ENCODE results near the gene CC2D2A.

Gene CC2D2A

GRCh38 chr4:15466596-15466995, 3.1 kb upstream of the CC2D2A start:
- DNase-seq (ENCODE audit: low spot score) = no peak

DNA sequence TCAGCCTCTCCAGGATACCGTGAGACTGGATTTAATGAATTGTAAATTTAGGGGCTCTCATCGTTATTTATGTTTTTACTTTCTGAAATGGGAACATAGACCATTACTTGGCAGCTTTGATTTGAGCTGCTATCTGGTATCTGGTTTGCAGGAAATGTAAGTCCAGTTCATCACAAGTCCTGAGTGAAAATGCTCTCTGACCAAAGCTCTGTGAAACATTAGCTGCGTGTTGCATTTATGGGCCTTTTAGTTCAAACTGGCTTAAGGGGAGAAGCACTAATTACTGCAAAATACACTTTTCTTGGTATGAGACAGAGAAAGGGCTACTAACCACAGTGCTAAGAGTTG, 420 bp downstream of the CC2D2A start:
- no peak for DNase-seq (ENCODE audit: low spot score)

GRCh38 chr4:15476396-15476795, 6.7 kb downstream of the CC2D2A start:
- DNase-seq (ENCODE audit: low spot score) = no peak

GRCh38 chr4:15478724-15479088, 9.0 kb downstream of the CC2D2A start:
- DNase-seq (ENCODE audit: low spot score) = no peak

DNA sequence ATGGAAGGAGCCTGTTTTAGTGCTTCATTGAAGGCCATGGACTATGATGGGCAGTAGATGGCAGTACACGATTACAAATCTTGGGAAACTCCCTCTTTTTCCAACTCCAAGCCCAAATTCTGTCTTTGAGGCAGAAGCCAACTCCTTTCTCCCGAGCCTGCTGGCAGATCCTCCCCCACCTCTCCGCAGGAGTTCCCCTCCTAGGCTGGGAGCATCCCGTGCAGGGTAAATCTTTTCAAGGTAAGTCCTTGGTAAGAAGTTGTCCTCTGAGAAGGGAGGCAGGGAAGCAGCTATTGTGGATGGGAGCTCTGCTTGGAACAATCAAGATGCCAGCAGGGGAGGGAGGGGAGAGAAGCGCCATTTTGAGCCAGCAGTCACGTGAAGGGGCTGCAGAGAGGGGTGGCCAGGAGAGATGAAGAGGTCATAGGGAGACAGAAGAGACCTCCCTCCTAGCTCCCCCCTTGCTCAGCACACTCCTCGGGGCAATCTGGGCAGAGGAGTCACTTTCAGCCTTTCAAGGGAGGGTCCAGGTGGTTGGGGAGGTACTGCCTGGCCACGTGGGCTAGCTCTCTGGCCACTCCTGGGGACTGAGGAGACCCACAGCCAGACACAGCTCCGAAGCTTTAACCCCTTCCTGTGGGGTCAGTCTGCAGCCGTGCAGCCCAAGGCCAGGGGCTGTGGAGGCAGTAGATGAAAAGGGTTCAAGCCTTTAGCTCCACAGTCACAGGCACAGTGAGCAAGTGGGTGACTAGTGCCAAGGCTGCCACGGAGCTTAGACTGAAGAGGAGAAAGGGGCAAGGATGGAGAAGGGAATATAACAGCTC, 9.6 kb downstream of the CC2D2A start:
- DNase-seq (ENCODE audit: low spot score) = peak; percentile 64

DNA sequence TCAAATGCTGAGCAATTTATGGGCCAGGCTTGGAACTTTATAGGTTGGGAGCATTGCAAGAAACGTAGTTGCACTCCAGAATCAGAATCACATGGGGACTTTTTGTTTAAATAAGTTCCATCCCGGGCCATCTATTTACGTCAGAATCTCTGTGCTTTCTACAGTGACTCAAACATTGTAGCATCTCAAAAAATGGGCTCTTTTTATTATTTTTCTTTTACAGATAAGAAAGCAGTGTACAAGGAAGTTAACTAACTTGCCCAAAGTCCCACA, 10.2 kb downstream of the CC2D2A start:
- DNase-seq (ENCODE audit: low spot score) = no peak

GRCh38 chr4:15481961-15482745, 12.5 kb downstream of the CC2D2A start:
- no peak for DNase-seq (ENCODE audit: low spot score)

DNA sequence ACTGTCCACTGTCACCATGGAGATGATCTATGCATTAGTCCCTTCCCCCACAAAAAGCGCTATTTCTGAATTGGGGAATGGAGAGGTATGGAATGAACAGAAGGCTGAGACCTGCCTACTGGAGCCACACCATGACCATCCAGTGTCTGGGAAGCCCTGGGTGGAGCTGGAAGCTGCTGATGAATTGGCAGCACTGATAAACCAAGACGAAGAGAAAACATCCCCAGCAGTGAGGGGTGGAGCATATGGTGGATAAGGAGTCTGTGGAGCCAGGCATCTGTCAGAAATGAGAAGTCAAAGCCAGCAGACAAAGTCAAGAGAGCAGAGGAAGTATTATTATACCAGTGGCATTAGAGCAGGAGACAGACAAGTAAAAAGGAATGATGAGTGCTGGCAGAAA, 13.2 kb downstream of the CC2D2A start:
- no peak for DNase-seq (ENCODE audit: low spot score)

GRCh38 chr4:15488136-15488535, 18.5 kb downstream of the CC2D2A start:
- no peak for DNase-seq (ENCODE audit: low spot score)

GRCh38 chr4:15488658-15489470, 19.2 kb downstream of the CC2D2A start:
- DNase-seq (ENCODE audit: low spot score) = no peak

- DNase-seq (ENCODE audit: low spot score) = no peak
Measured at GRCh38 chr4:15489551-15489950, 19.9 kb downstream of the CC2D2A start.

DNA sequence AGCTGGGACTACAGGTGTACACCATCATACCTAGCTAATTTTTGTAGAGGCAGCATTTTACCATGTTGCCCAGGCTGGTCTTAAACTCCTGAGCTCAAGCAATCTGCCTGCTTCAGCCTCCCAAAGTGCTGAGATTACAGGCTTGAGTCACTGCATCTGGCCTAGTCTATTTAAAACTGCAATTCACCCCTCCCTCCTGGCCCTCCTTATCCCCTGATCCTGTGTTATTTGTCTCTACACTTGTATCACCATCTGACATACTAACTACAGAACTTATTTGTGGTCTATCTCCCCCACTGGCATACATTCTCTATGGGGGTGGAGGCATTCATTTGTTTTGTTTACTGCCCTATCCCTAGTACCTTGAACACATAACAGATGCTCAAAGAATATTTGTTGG, 23.7 kb downstream of the CC2D2A start:
- no peak for DNase-seq (ENCODE audit: low spot score)

DNA sequence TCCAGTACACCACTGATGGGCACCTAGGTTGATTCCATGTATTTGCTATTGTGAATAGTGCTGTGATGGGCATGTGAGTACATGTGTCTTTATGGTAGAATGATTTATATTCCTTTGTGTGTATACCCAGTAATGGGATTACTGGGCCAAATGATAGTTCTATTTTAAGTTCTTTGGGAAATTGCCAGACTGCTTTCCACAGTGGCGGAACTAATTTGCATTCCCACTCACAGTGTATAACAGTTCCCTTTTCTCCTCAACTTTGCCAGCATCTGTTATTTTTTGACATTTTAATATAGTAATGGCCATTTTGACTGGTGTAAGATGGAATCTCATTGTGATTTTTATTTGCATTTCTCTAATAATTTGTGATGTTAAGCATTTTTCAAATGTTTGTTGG, 25.9 kb downstream of the CC2D2A start:
- no peak for DNase-seq (ENCODE audit: low spot score)

GRCh38 chr4:15498356-15498755, 28.7 kb downstream of the CC2D2A start:
- DNase-seq (ENCODE audit: low spot score) = no peak

GRCh38 chr4:15500701-15501100, 31.0 kb downstream of the CC2D2A start:
- DNase-seq (ENCODE audit: low spot score) = no peak

DNA sequence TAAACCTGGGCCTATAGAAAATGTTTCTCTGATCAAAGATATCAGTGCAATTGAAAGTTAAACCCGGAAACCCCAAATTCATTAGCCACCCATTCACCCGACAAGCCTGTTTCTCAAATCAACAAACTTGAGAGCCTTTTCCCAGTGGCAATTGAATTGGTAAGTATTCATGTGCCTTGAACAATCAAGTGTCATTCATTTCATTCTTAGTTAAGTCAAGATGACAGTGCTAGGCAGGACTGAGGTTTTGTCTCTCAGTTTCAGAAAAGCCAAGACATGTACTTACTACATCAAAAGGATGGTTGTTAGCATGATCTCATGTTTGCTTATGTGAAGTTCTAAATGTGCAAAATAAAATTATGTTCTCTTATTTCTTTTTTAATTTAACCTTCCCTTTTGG, 32.3 kb downstream of the CC2D2A start:
- DNase-seq (ENCODE audit: low spot score) = no peak

GRCh38 chr4:15502384-15502783, 32.7 kb downstream of the CC2D2A start:
- DNase-seq (ENCODE audit: low spot score) = no peak

- DNase-seq (ENCODE audit: low spot score) = no peak
Measured at GRCh38 chr4:15504041-15504440, 34.4 kb downstream of the CC2D2A start.

DNA sequence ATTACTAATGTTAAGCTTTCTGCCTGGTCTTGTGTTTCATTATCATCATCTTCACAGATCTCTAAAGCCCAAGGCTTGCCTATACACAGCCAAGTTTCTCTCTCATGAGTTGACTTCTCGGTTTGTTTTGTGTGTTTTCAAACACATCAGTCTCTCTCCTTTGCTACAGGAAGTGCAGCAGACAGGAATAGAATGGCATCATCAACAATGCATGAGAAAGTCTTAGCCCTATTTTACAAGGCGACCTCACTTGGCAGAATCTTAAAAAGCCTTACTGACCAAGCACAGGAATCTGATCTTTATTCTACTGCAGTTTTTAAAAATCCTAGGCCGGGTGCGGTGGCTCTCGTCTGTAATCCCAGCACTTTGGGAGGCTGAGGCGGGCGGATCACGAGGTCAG, 36.8 kb downstream of the CC2D2A start:
- DNase-seq (ENCODE audit: low spot score) = no peak

GRCh38 chr4:15507679-15508078, 38.0 kb downstream of the CC2D2A start:
- DNase-seq (ENCODE audit: low spot score) = no peak

- no peak for DNase-seq (ENCODE audit: low spot score)
Measured at GRCh38 chr4:15510961-15511360, 41.3 kb downstream of the CC2D2A start.

GRCh38 chr4:15513545-15513944, 43.9 kb downstream of the CC2D2A start:
- no peak for DNase-seq (ENCODE audit: low spot score)

DNA sequence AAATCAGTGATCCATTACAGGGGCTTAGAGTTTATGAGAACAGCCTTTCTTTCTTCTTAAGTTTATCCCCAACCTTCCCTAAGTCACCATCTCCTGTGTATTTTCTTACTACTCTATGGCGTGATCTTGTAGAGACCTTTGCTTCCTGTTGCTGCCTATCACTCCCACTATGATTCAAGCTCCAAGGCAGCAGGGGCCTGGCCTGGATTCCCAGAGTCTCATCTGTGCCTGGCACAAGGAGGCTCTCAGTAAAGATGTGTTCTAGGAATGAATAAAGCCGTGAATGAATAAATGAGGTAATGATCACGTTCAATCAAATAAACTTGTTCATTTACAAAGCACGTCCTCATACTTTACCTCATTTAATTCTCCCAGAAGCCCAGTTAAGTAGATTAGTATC, 45.4 kb downstream of the CC2D2A start:
- no peak for DNase-seq (ENCODE audit: low spot score)

Data from LoVo (cell line).